ENCODE data around the gene ARHGAP45.

The ARHGAP45 gene

GRCh38 chr19:1098177-1099051 lies 31.4 kb downstream of the ARHGAP45 start:
- H3K4me1 ChIP-seq (ENCODE audit: insufficient read depth, low read length), result peaks cover 5% of the 10 kb centered on the region; the same call in 1 of the 2 replicates
- no peak overlapping the region for H3K27ac ChIP-seq (ENCODE audit: low read length)
- H3K36me3 ChIP-seq (ENCODE audit: insufficient read depth, low read depth, low read length), result peaks cover 4% of the 10 kb centered on the region; the same call in 1 of the 2 replicates
- no peak overlapping the region for H3K9ac ChIP-seq (ENCODE audit: low read depth, low read length)
- no peak overlapping the region for H3K4me3 ChIP-seq (ENCODE audit: low read length)
- H3K27me3 ChIP-seq (ENCODE audit: insufficient read depth, low read length), result no peaks in the 10 kb centered on the region
- no peaks in the 10 kb centered on the region for H3K9me3 ChIP-seq (ENCODE audit: insufficient read depth, low read depth, low read length)

- Histone ChIP-seq H3K4me3 (ENCODE audit: low read length) (no peak overlapping the region), H3K36me3 (ENCODE audit: insufficient read depth, low read depth, low read length) (peaks cover 5% of the 10 kb centered on the region), H3K27me3 (ENCODE audit: insufficient read depth, low read length) (no peaks in the 10 kb centered on the region), H3K9me3 (ENCODE audit: insufficient read depth, low read depth, low read length) (no peaks in the 10 kb centered on the region), H3K4me1 (ENCODE audit: insufficient read depth, low read length) (peaks cover 5% of the 10 kb centered on the region; the same call in 1 of the 2 replicates), H3K27ac (ENCODE audit: low read length) (peak overlapping the region; percentile 59), H3K9ac (ENCODE audit: low read depth, low read length) (peak overlapping the region; percentile 66; the same call in 1 of the 2 replicates)
These were observed 34.4 kb downstream of the ARHGAP45 start for GRCh38 chr19:1101337-1101698.

GRCh38 chr19:1102407-1103131 lies 35.6 kb downstream of the ARHGAP45 start:
- Histone ChIP-seq H3K9ac (ENCODE audit: low read depth, low read length) (no peak overlapping the region; the same call in 1 of the 2 replicates), H3K27ac (ENCODE audit: low read length) (no peak overlapping the region), H3K4me1 (ENCODE audit: insufficient read depth, low read length) (peaks cover 5% of the 10 kb centered on the region; the same call in 1 of the 2 replicates), H3K4me3 (ENCODE audit: low read length) (no peak overlapping the region), H3K9me3 (ENCODE audit: insufficient read depth, low read depth, low read length) (no peaks in the 10 kb centered on the region), H3K36me3 (ENCODE audit: insufficient read depth, low read depth, low read length) (peaks cover 18% of the 10 kb centered on the region), H3K27me3 (ENCODE audit: insufficient read depth, low read length) (no peaks in the 10 kb centered on the region)

GRCh38 chr19:1103132-1103707 lies 36.3 kb downstream of the ARHGAP45 start:
- H3K27me3 ChIP-seq (ENCODE audit: insufficient read depth, low read length), result no peaks in the 10 kb centered on the region
- peaks cover 21% of the 10 kb centered on the region for H3K36me3 ChIP-seq (ENCODE audit: insufficient read depth, low read depth, low read length)
- no peaks in the 10 kb centered on the region for H3K9me3 ChIP-seq (ENCODE audit: insufficient read depth, low read depth, low read length)
- peaks cover 5% of the 10 kb centered on the region; the same call in 1 of the 2 replicates for H3K4me1 ChIP-seq (ENCODE audit: insufficient read depth, low read length)
- peak overlapping the region; percentile 46; the same call in 1 of the 2 replicates for H3K4me3 ChIP-seq (ENCODE audit: low read length)
- no peak overlapping the region for H3K27ac ChIP-seq (ENCODE audit: low read length)
- no peak overlapping the region for H3K9ac ChIP-seq (ENCODE audit: low read depth, low read length)

GRCh38 chr19:1103708-1104310 lies 36.8 kb downstream of the ARHGAP45 start, which contains the start of gene GPX4:
TSS of gene GPX4 (plus strand) at chr19:1103994. CDS start at chr19:1104044, 50 bp downstream.
- Histone ChIP-seq H3K27ac (ENCODE audit: low read length) (peak within 1 kb of the TSS; percentile 57), H3K27me3 (ENCODE audit: insufficient read depth, low read length) (no peaks in the 10 kb centered on the region), H3K4me1 (ENCODE audit: insufficient read depth, low read length) (peaks cover 5% of the 10 kb centered on the region; the same call in 1 of the 2 replicates), H3K9me3 (ENCODE audit: insufficient read depth, low read depth, low read length) (no peaks in the 10 kb centered on the region), H3K4me3 (ENCODE audit: low read length) (peak within 1 kb of the TSS; percentile 85), H3K36me3 (ENCODE audit: insufficient read depth, low read depth, low read length) (peaks cover 21% of the 10 kb centered on the region), H3K9ac (ENCODE audit: low read depth, low read length) (peak within 1 kb of the TSS; percentile 86)

GRCh38 chr19:1104311-1105007 lies 37.5 kb downstream of the ARHGAP45 start:
- no peaks in the 10 kb centered on the region for H3K27me3 ChIP-seq (ENCODE audit: insufficient read depth, low read length)
- peak overlapping the region; percentile 57 for H3K27ac ChIP-seq (ENCODE audit: low read length)
- peaks cover 21% of the 10 kb centered on the region for H3K36me3 ChIP-seq (ENCODE audit: insufficient read depth, low read depth, low read length)
- H3K9ac ChIP-seq (ENCODE audit: low read depth, low read length), result peak overlapping the region; percentile 86
- no peaks in the 10 kb centered on the region for H3K9me3 ChIP-seq (ENCODE audit: insufficient read depth, low read depth, low read length)
- H3K4me1 ChIP-seq (ENCODE audit: insufficient read depth, low read length), result peaks cover 5% of the 10 kb centered on the region; the same call in 1 of the 2 replicates
- peak overlapping the region; percentile 85 for H3K4me3 ChIP-seq (ENCODE audit: low read length)

- Histone ChIP-seq H3K27me3 (ENCODE audit: insufficient read depth, low read length) (no peaks in the 10 kb centered on the region), H3K9me3 (ENCODE audit: insufficient read depth, low read depth, low read length) (no peaks in the 10 kb centered on the region), H3K4me3 (ENCODE audit: low read length) (peak overlapping the region; percentile 85), H3K9ac (ENCODE audit: low read depth, low read length) (peak overlapping the region; percentile 86), H3K36me3 (ENCODE audit: insufficient read depth, low read depth, low read length) (peaks cover 21% of the 10 kb centered on the region), H3K27ac (ENCODE audit: low read length) (peak overlapping the region; percentile 57), H3K4me1 (ENCODE audit: insufficient read depth, low read length) (peaks cover 5% of the 10 kb centered on the region; the same call in 1 of the 2 replicates)
These were observed 38.3 kb downstream of the ARHGAP45 start for GRCh38 chr19:1105008-1105872.

- Histone ChIP-seq H3K36me3 (ENCODE audit: insufficient read depth, low read depth, low read length) (peaks cover 21% of the 10 kb centered on the region), H3K27ac (ENCODE audit: low read length) (no peak overlapping the region), H3K9ac (ENCODE audit: low read depth, low read length) (no peak overlapping the region), H3K4me1 (ENCODE audit: insufficient read depth, low read length) (peaks cover 5% of the 10 kb centered on the region; the same call in 1 of the 2 replicates), H3K9me3 (ENCODE audit: insufficient read depth, low read depth, low read length) (no peaks in the 10 kb centered on the region), H3K27me3 (ENCODE audit: insufficient read depth, low read length) (no peaks in the 10 kb centered on the region), H3K4me3 (ENCODE audit: low read length) (no peak overlapping the region)
These were observed 39.2 kb downstream of the ARHGAP45 start for GRCh38 chr19:1105873-1106840.

- H3K9me3 ChIP-seq (ENCODE audit: insufficient read depth, low read depth, low read length), result no peaks in the 10 kb centered on the region
- no peak overlapping the region for H3K9ac ChIP-seq (ENCODE audit: low read depth, low read length)
- H3K27ac ChIP-seq (ENCODE audit: low read length), result no peak overlapping the region
- H3K4me1 ChIP-seq (ENCODE audit: insufficient read depth, low read length), result no peaks in the 10 kb centered on the region; the same call in 1 of the 2 replicates
- H3K27me3 ChIP-seq (ENCODE audit: insufficient read depth, low read length), result no peaks in the 10 kb centered on the region
- no peak overlapping the region for H3K4me3 ChIP-seq (ENCODE audit: low read length)
- H3K36me3 ChIP-seq (ENCODE audit: insufficient read depth, low read depth, low read length), result peaks cover 21% of the 10 kb centered on the region
These were observed 40.1 kb downstream of the ARHGAP45 start for GRCh38 chr19:1106841-1107660.

Data from iPS-20b (cell line).